H9 (cell line): ENCODE results near the gene ZNF300. TPM values are rescaled to one million over a fixed set of nuclear protein-coding genes. Genes with fewer than 3 reads are reported as not detected.

Experiments
- DNase-seq: peaks from one replicate; pipeline ENCODE4 v3.0.0-alpha.2; 2017
- H2AFZ ChIP-seq: one replicate; pipeline ENCODE4 v1.6.1; 2013; ENCODE audit warnings: mild to moderate bottlenecking, low read length, control low read depth, moderate library complexity
- H2AK5ac ChIP-seq: 2 replicates; pipeline ENCODE4 v1.6.1; 2013; ENCODE audit warnings: low read length, control low read depth, mixed read lengths; ENCODE audit not compliant: insufficient read length
- H2BK120ac ChIP-seq: one replicate; pipeline ENCODE4 v1.6.1; 2013; ENCODE audit warnings: low read depth, mild to moderate bottlenecking, low read length, control low read depth, inconsistent platforms; ENCODE audit not compliant: poor library complexity, severe bottlenecking
- H2BK12ac ChIP-seq: 2 replicates; pipeline ENCODE4 v1.6.1; 2013; ENCODE audit warnings: low read length, control low read depth, mixed read lengths, low read depth; ENCODE audit not compliant: insufficient read length
- H2BK15ac ChIP-seq: 2 replicates; pipeline ENCODE4 v1.6.1; 2013; ENCODE audit warnings: low read depth, low read length, control low read depth
- H2BK20ac ChIP-seq: one replicate; pipeline ENCODE4 v1.6.1; 2013; ENCODE audit warnings: low read depth, mild to moderate bottlenecking, low read length, control low read depth, inconsistent platforms; ENCODE audit not compliant: poor library complexity, severe bottlenecking
- H2BK5ac ChIP-seq: 2 replicates; pipeline ENCODE4 v1.6.1; 2013; ENCODE audit warnings: low read length, control low read depth, mixed read lengths; ENCODE audit not compliant: insufficient read length
- H3K14ac ChIP-seq: 2 replicates; pipeline ENCODE4 v1.6.1; 2013; ENCODE audit warnings: low read length, control low read depth; ENCODE audit not compliant: insufficient read depth
- H3K18ac ChIP-seq: 2 replicates; pipeline ENCODE4 v1.6.1; 2013; ENCODE audit warnings: low read depth, mild to moderate bottlenecking, mixed read lengths, low read length, control low read depth; ENCODE audit not compliant: insufficient read length
- H3K23ac ChIP-seq: 2 replicates; pipeline ENCODE4 v1.6.1; 2013; ENCODE audit warnings: low read length, control low read depth, mixed read lengths, low read depth; ENCODE audit not compliant: insufficient read length
- H3K23me2 ChIP-seq: 2 replicates; pipeline ENCODE4 v1.6.1; 2013; ENCODE audit warnings: low read depth, mild to moderate bottlenecking, mixed read lengths, low read length, control low read depth; ENCODE audit not compliant: insufficient read length, poor library complexity, severe bottlenecking
- H3K27ac ChIP-seq: 2 replicates; pipeline ENCODE4 v1.5.1; 2013; ENCODE audit warnings: low read length, control low read depth, mixed read lengths, low read depth; ENCODE audit not compliant: insufficient read length
- H3K27me3 ChIP-seq: 2 replicates; pipeline ENCODE4 v1.6.1; 2013; ENCODE audit warnings: low read length, control low read depth, inconsistent platforms; ENCODE audit not compliant: insufficient read depth
- H3K4ac ChIP-seq: 2 replicates; pipeline ENCODE4 v1.6.1; 2013; ENCODE audit warnings: low read depth, mild to moderate bottlenecking, control low read depth, inconsistent platforms, low read length, moderate library complexity
- H3K4me1 ChIP-seq: 2 replicates; pipeline ENCODE4 v1.6.1; 2013; ENCODE audit warnings: low read length, control low read depth, inconsistent platforms; ENCODE audit not compliant: insufficient read depth
- H3K4me2 ChIP-seq: 2 replicates; pipeline ENCODE4 v1.6.1; 2013; ENCODE audit warnings: low read length, control low read depth, mixed read lengths; ENCODE audit not compliant: insufficient read length, insufficient read depth
- H3K56ac ChIP-seq: 2 replicates; pipeline ENCODE4 v1.6.1; 2013; ENCODE audit warnings: low read depth, mild to moderate bottlenecking, mixed read lengths, low read length, control low read depth; ENCODE audit not compliant: insufficient read length
- H3K79me1 ChIP-seq: 2 replicates; pipeline ENCODE4 v1.6.1; 2013; ENCODE audit warnings: low read depth, mild to moderate bottlenecking, moderate library complexity, low read length, control low read depth, inconsistent platforms; ENCODE audit not compliant: insufficient read depth, poor library complexity, severe bottlenecking
- H3K79me2 ChIP-seq: 2 replicates; pipeline ENCODE4 v1.6.1; 2013; ENCODE audit warnings: low read length, control low read depth, inconsistent platforms; ENCODE audit not compliant: insufficient read depth
- H3K9ac ChIP-seq: 2 replicates; pipeline ENCODE4 v1.6.1; 2013; ENCODE audit warnings: low read length, control low read depth, mixed read lengths; ENCODE audit not compliant: insufficient read length; ENCODE audit errors: extremely low read depth
- H3K9me3 ChIP-seq: one replicate; pipeline ENCODE4 v1.6.1; 2013; ENCODE audit warnings: low read depth, low read length, inconsistent platforms; ENCODE audit not compliant: control insufficient read depth
- H3T11ph ChIP-seq: one replicate; pipeline ENCODE4 v1.6.1; 2013; ENCODE audit warnings: mild to moderate bottlenecking, low read length, control low read depth, inconsistent platforms
- H4K20me1 ChIP-seq: one replicate; pipeline ENCODE4 v1.6.1; 2013; ENCODE audit not compliant: control insufficient read depth, insufficient read length, insufficient read depth
- H4K5ac ChIP-seq: 2 replicates; pipeline ENCODE4 v1.6.1; 2013; ENCODE audit warnings: low read depth, mild to moderate bottlenecking, mixed read lengths, low read length, control low read depth; ENCODE audit not compliant: insufficient read length
- H4K8ac ChIP-seq: replicated peaks from 2 replicates; pipeline ENCODE4 v1.6.1; 2013; ENCODE audit warnings: low read length, control low read depth, mixed read lengths, low read depth; ENCODE audit not compliant: insufficient read length
- H4K91ac ChIP-seq: 2 replicates; pipeline ENCODE4 v1.6.1; 2013; ENCODE audit warnings: low read depth, mild to moderate bottlenecking, moderate library complexity, mixed read lengths, low read length, control low read depth; ENCODE audit not compliant: insufficient read length
- H3K27ac Mint-ChIP-seq, 3 experiments: 2 replicates in 2 of 3; 3 replicates in 1 of 3; pipeline ENCODE4 v1.8.0; 2020 to 2021; ENCODE audit warnings: mixed read lengths in 3 of 3, mild to moderate bottlenecking in 1 of 3, moderate library complexity in 1 of 3
- H3K27me3 Mint-ChIP-seq: 2 replicates; pipeline ENCODE4 v1.8.0; 2021; ENCODE audit warnings: low read depth, mild to moderate bottlenecking, moderate library complexity, mixed read lengths
- H3K36me3 Mint-ChIP-seq, 3 experiments: 2 replicates in 2 of 3; 3 replicates in 1 of 3; pipeline ENCODE4 v1.8.0; 2020 to 2021; ENCODE audit warnings: low read depth in 3 of 3, mixed read lengths in 3 of 3; ENCODE audit not compliant: insufficient read depth in 1 of 3
- H3K4me1 Mint-ChIP-seq, 2 experiments: 2 replicates each; pipeline ENCODE4 v1.8.0; 2020; ENCODE audit warnings: mixed read lengths in 2 of 2
- H3K4me3 Mint-ChIP-seq, 2 experiments: 2 replicates in 1 of 2; 3 replicates in 1 of 2; pipeline ENCODE4 v1.8.0; 2020 to 2021; ENCODE audit warnings: mild to moderate bottlenecking in 2 of 2, mixed read lengths in 2 of 2, moderate library complexity in 1 of 2
- H3K9me3 Mint-ChIP-seq, 2 experiments: 2 replicates in 1 of 2; 3 replicates in 1 of 2; pipeline ENCODE4 v1.8.0; 2020; ENCODE audit warnings: mild to moderate bottlenecking in 2 of 2, mixed read lengths in 2 of 2, moderate library complexity in 1 of 2
- CTCF ChIP-seq: fragments of 200-600 bp; sonication (generic); conservative IDR thresholded peaks from 3 replicates; pipeline ENCODE4 v1.8.0; 2021; ENCODE audit warnings: antibody characterized with exemption, mild to moderate bottlenecking
- WGBS: extraction: QIAGEN DNeasy Blood & Tissue Kit; methylation state at CpG from one replicate; pipeline ENCODE4 v1.1.7; 2013; ENCODE audit warnings: missing lambda C conversion rate, low lambda C conversion rate, mixed read lengths; ENCODE audit not compliant: insufficient read length; ENCODE audit errors: extremely low coverage; 5-methylcytosine and 5-hydroxymethylcytosine counted together
- total RNA-seq: library from RNA; stranded (reverse); gene quantifications from 2 replicates; pipeline ENCODE4 v1.2.1, GENCODE V29; 2021

ZNF300 gene
- total RNA-seq, 1 experiment from 2014 or later: 7.7 TPM

- Mint-ChIP-seq H3K27me3 (peaks cover 1% of the 10 kb centered on the region), H3K27ac (no peak overlapping the region), H3K36me3 (peaks cover 32 to 95% (median 90%) of the 10 kb centered on the region in 3 experiments), H3K4me3 (no peak overlapping the region), H3K9me3 (peaks cover 81 to 86% of the 10 kb centered on the region in 2 experiments), H3K4me1 (peaks cover 0 to 14% of the 10 kb centered on the region in 2 experiments; a peak in 2 of 4 replicates)
- TF ChIP-seq CTCF: no peak
- Histone ChIP-seq H3K23me2 (peaks cover 3% of the 10 kb centered on the region), H3K4ac (no peak overlapping the region), H2AK5ac (no peak overlapping the region), H4K5ac (no peak overlapping the region), H3K23ac (no peak overlapping the region), H2BK120ac (no peak overlapping the region), H4K8ac (no peak overlapping the region), H3K14ac (no peak overlapping the region), H4K20me1 (no peaks in the 10 kb centered on the region), H3T11ph (no peak overlapping the region), H3K27me3 (no peaks in the 10 kb centered on the region), H4K91ac (no peak overlapping the region), H2BK12ac (no peak overlapping the region), H3K9ac (no peak overlapping the region), H3K18ac (no peak overlapping the region), H2AFZ (no peak overlapping the region), H2BK15ac (no peak overlapping the region), H3K79me2 (no peaks in the 10 kb centered on the region), H2BK5ac (no peak overlapping the region), H2BK20ac (no peak overlapping the region), H3K27ac (no peak overlapping the region), H3K9me3 (peaks cover 59% of the 10 kb centered on the region), H3K4me2 (no peak overlapping the region), H3K79me1 (no peaks in the 10 kb centered on the region), H3K56ac (no peak overlapping the region), H3K4me1 (no peaks in the 10 kb centered on the region)
- no peak for DNase-seq
- no CpG with 5 or more reads among the region's 2 CpGs for WGBS
Measured at GRCh38 chr5:150901446-150901845, 3.3 kb downstream of the ZNF300 start.
